Measurements from ENCODE around the gene SULT6B1.

Gene SULT6B1

GRCh38 chr2:37154785-37155184, 33.7 kb downstream of the SULT6B1 start:
- Histone ChIP-seq H3K9me3 (ENCODE audit: severe bottlenecking) (no peaks in the 10 kb centered on the region), H3K4me1 (ENCODE audit: insufficient read depth, poor library complexity, severe bottlenecking) (peaks cover 15% of the 10 kb centered on the region), H3K4me3 (ENCODE audit: severe bottlenecking) (no peak overlapping the region), H3K27me3 (ENCODE audit: insufficient read depth, poor library complexity, severe bottlenecking) (no peaks in the 10 kb centered on the region), H3K27ac (ENCODE audit: poor library complexity, severe bottlenecking) (no peak overlapping the region), H3K36me3 (ENCODE audit: low read depth) (peaks cover 15% of the 10 kb centered on the region)
- no peak for DNase-seq (ENCODE audit: low spot score)
- no peak for ATAC-seq (ENCODE audit: low read depth)
- TF ChIP-seq CTCF (IDR thresholded peaks at IDR 0.05; ENCODE audit: poor library complexity, severe bottlenecking): no peak

- peaks cover 15% of the 10 kb centered on the region for H3K4me1 ChIP-seq (ENCODE audit: insufficient read depth, poor library complexity, severe bottlenecking)
- TF ChIP-seq CTCF (IDR thresholded peaks at IDR 0.05; ENCODE audit: poor library complexity, severe bottlenecking): no peak
- ATAC-seq (ENCODE audit: low read depth): no peak
- H3K4me3 ChIP-seq (ENCODE audit: severe bottlenecking): no peak overlapping the region
- H3K27ac ChIP-seq (ENCODE audit: poor library complexity, severe bottlenecking): no peak overlapping the region
- no peaks in the 10 kb centered on the region for H3K27me3 ChIP-seq (ENCODE audit: insufficient read depth, poor library complexity, severe bottlenecking)
- H3K9me3 ChIP-seq (ENCODE audit: severe bottlenecking): no peaks in the 10 kb centered on the region
- peaks cover 25% of the 10 kb centered on the region for H3K36me3 ChIP-seq (ENCODE audit: low read depth)
- no peak for DNase-seq (ENCODE audit: low spot score)
Observed at GRCh38 chr2:37153224-37153623, 35.2 kb downstream of the SULT6B1 start.

- Histone ChIP-seq H3K4me3 (ENCODE audit: severe bottlenecking) (no peak overlapping the region), H3K4me1 (ENCODE audit: insufficient read depth, poor library complexity, severe bottlenecking) (peaks cover 6% of the 10 kb centered on the region), H3K9me3 (ENCODE audit: severe bottlenecking) (no peaks in the 10 kb centered on the region), H3K27ac (ENCODE audit: poor library complexity, severe bottlenecking) (no peak overlapping the region), H3K36me3 (ENCODE audit: low read depth) (peaks cover 54% of the 10 kb centered on the region), H3K27me3 (ENCODE audit: insufficient read depth, poor library complexity, severe bottlenecking) (no peaks in the 10 kb centered on the region)
- ATAC-seq (ENCODE audit: low read depth) (no peak), DNase-seq (ENCODE audit: low spot score) (no peak)
- TF ChIP-seq CTCF (IDR thresholded peaks at IDR 0.05; ENCODE audit: poor library complexity, severe bottlenecking): no peak
Observed at GRCh38 chr2:37149626-37150322, 38.7 kb downstream of the SULT6B1 start.

GRCh38 chr2:37148325-37148724, 40.1 kb downstream of the SULT6B1 start:
- Histone ChIP-seq H3K4me3 (ENCODE audit: severe bottlenecking) (no peak overlapping the region), H3K27me3 (ENCODE audit: insufficient read depth, poor library complexity, severe bottlenecking) (no peaks in the 10 kb centered on the region), H3K27ac (ENCODE audit: poor library complexity, severe bottlenecking) (no peak overlapping the region), H3K4me1 (ENCODE audit: insufficient read depth, poor library complexity, severe bottlenecking) (no peaks in the 10 kb centered on the region), H3K9me3 (ENCODE audit: severe bottlenecking) (no peaks in the 10 kb centered on the region), H3K36me3 (ENCODE audit: low read depth) (peaks cover 56% of the 10 kb centered on the region)
- ATAC-seq (ENCODE audit: low read depth) (no peak), DNase-seq (ENCODE audit: low spot score) (no peak)
- TF ChIP-seq CTCF (IDR thresholded peaks at IDR 0.05; ENCODE audit: poor library complexity, severe bottlenecking): no peak

GRCh38 chr2:37146062-37146461, 42.4 kb downstream of the SULT6B1 start:
- no peaks in the 10 kb centered on the region for H3K27me3 ChIP-seq (ENCODE audit: insufficient read depth, poor library complexity, severe bottlenecking)
- peaks cover 72% of the 10 kb centered on the region for H3K36me3 ChIP-seq (ENCODE audit: low read depth)
- DNase-seq (ENCODE audit: low spot score) (no peak), ATAC-seq (ENCODE audit: low read depth) (no peak)
- no peaks in the 10 kb centered on the region for H3K4me1 ChIP-seq (ENCODE audit: insufficient read depth, poor library complexity, severe bottlenecking)
- no peak overlapping the region for H3K27ac ChIP-seq (ENCODE audit: poor library complexity, severe bottlenecking)
- H3K9me3 ChIP-seq (ENCODE audit: severe bottlenecking): no peaks in the 10 kb centered on the region
- no peak for TF ChIP-seq CTCF (IDR thresholded peaks at IDR 0.05; ENCODE audit: poor library complexity, severe bottlenecking)
- no peak overlapping the region for H3K4me3 ChIP-seq (ENCODE audit: severe bottlenecking)

All from RWPE2 (cell line).